Activated CD4-positive, alpha-beta T cell treated with anti-CD3 and anti-CD28 coated beads, Interleukin-2, amount 10 ng/mL, durations not matched to agents 24 days and 14 days (primary cell): ENCODE data around the gene ZNF491. TPM values are rescaled to one million over a fixed set of nuclear protein-coding genes. Genes with fewer than 3 reads are reported as not detected.

ENCODE experiments used
- total RNA-seq: library from RNA; stranded (reverse); gene quantifications from 2 replicates; pipeline ENCODE4 v1.2.3, GENCODE V29; 2022

Gene ZNF491
- total RNA-seq, 1 donor from 2014 or later, result 0.68 TPM

Other genes with a start within 250 kb of the ZNF491 start
- gene ELOF1, start 239.3 kb upstream of the ZNF491 start, total RNA-seq, result 71.9 and 74.2 TPM in 2 replicates
- gene ACP5, start 220.9 kb upstream of the ZNF491 start, total RNA-seq, result 8.2 and 9.5 TPM in 2 replicates
- gene ZNF627, start 201.0 kb upstream of the ZNF491 start, total RNA-seq, result 5.2 and 7.1 TPM in 2 replicates
- 2.4 and 3.0 TPM in 2 replicates for gene ZNF823, start 59.6 kb upstream of the ZNF491 start, total RNA-seq
- gene ZNF441, start 31.5 kb upstream of the ZNF491 start, total RNA-seq, result 3.1 and 4.0 TPM in 2 replicates
- gene ZNF440, start 15.8 kb downstream of the ZNF491 start, total RNA-seq, result 7.4 and 10.5 TPM in 2 replicates
- 3.3 and 3.9 TPM in 2 replicates for gene ZNF439, start 50.2 kb downstream of the ZNF491 start, total RNA-seq
- 0.21 and 0.40 TPM in 2 replicates for gene ZNF69, start 89.3 kb downstream of the ZNF491 start, total RNA-seq
- 12.6 and 13.4 TPM in 2 replicates for gene ZNF700, start 126.6 kb downstream of the ZNF491 start, total RNA-seq
- 0.31 and 0.51 TPM in 2 replicates for gene ZNF763, start 166.5 kb downstream of the ZNF491 start, total RNA-seq
- 0.14 and 0.21 TPM in 2 replicates for gene ZNF433, start 237.2 kb downstream of the ZNF491 start, total RNA-seq